IMR-90 (cell line): ENCODE measurements around the gene PTPRU. TPM values are rescaled to one million over a fixed set of nuclear protein-coding genes. Genes with fewer than 3 reads are reported as not detected.

Source experiments
- ATAC-seq: fragments of 200-7000 bp; cut with Tn5 transposase; 2 replicates; pipeline ENCODE4 v1.9.1; 2020; ENCODE audit warnings: low read depth, mild to moderate bottlenecking, moderate library complexity
- BruUV-seq: library from RNA; stranded (reverse); fragments of 400-500 nt; replicated peaks from 2 replicates; lab custom pipeline; 2021; lab: Mats Ljungman, UMichigan
- CTCF ChIA-PET: fragments of 300-600 bp; formaldehyde crosslinking; extraction: SDS; loops from one replicate; lab custom pipeline; 2021; ENCODE audit warnings: antibody characterized with exemption; lab: Yijun Ruan, JAX
- POLR2A ChIA-PET: fragments of 300-600 bp; sonication (Branson Sonifier 250); formaldehyde crosslinking; loops from one replicate; lab custom pipeline; 2022; ENCODE audit warnings: antibody characterized with exemption; ENCODE audit not compliant: unreplicated experiment; lab: Charles Lee
- DNase-seq: peaks from one replicate; pipeline ENCODE4 v3.0.0; 2013
- H2AFZ ChIP-seq: replicated peaks from 2 replicates; pipeline ENCODE3; 2013; ENCODE audit warnings: low read length, mild to moderate bottlenecking; ENCODE audit not compliant: poor library complexity
- H2AK5ac ChIP-seq: 2 replicates; pipeline ENCODE4 v1.6.1; 2013; ENCODE audit warnings: low read depth, low read length, inconsistent platforms
- H2AK9ac ChIP-seq: replicated peaks from 2 replicates; pipeline ENCODE3; 2013; ENCODE audit warnings: mild to moderate bottlenecking, low read depth, low read length, moderate library complexity; ENCODE audit not compliant: poor library complexity
- H2BK120ac ChIP-seq: 2 replicates; pipeline ENCODE4 v1.6.1; 2013; ENCODE audit warnings: low read depth, low read length, inconsistent platforms
- H2BK15ac ChIP-seq: 3 replicates; pipeline ENCODE4 v1.6.1; 2013; ENCODE audit warnings: low read depth, low read length, inconsistent platforms
- H2BK20ac ChIP-seq: 2 replicates; pipeline ENCODE4 v1.6.1; 2013; ENCODE audit warnings: low read depth, mild to moderate bottlenecking, inconsistent platforms, low read length, moderate library complexity
- H2BK5ac ChIP-seq: 2 replicates; pipeline ENCODE4 v1.6.1; 2013; ENCODE audit warnings: mild to moderate bottlenecking, low read depth, low read length, inconsistent platforms; ENCODE audit not compliant: poor library complexity, severe bottlenecking
- H3K14ac ChIP-seq: replicated peaks from 2 replicates; pipeline ENCODE4 v1.6.1; 2013; ENCODE audit warnings: low read depth, low read length, inconsistent platforms
- H3K18ac ChIP-seq: 2 replicates; pipeline ENCODE4 v1.6.1; 2013; ENCODE audit warnings: low read depth, low read length, control low read depth
- H3K23ac ChIP-seq: 2 replicates; pipeline ENCODE4 v1.6.1; 2013; ENCODE audit warnings: low read depth, low read length, inconsistent platforms
- H3K27ac ChIP-seq: 2 replicates; pipeline ENCODE4 v1.5.1; 2013; ENCODE audit warnings: mild to moderate bottlenecking, control low read depth, low read length; ENCODE audit not compliant: insufficient read depth
- H3K27me3 ChIP-seq: 2 replicates; pipeline ENCODE4 v1.6.1; 2013; ENCODE audit warnings: low read length; ENCODE audit not compliant: control insufficient read depth, insufficient read depth
- H3K36me3 ChIP-seq: 2 replicates; pipeline ENCODE4 v1.6.1; 2013; ENCODE audit warnings: low read length, mixed read lengths; ENCODE audit not compliant: control insufficient read depth, insufficient read depth
- H3K4ac ChIP-seq: 2 replicates; pipeline ENCODE4 v1.6.1; 2013; ENCODE audit warnings: low read depth, low read length, inconsistent platforms
- H3K4me1 ChIP-seq: 2 replicates; pipeline ENCODE4 v1.6.1; 2013; ENCODE audit warnings: low read length, mixed read lengths; ENCODE audit not compliant: control insufficient read depth, insufficient read depth
- H3K4me2 ChIP-seq: 2 replicates; pipeline ENCODE4 v1.6.1; 2013; ENCODE audit warnings: low read depth, mild to moderate bottlenecking, control low read depth, low read length, moderate library complexity
- H3K4me3 ChIP-seq: 2 replicates; pipeline ENCODE4 v1.5.1; 2013; ENCODE audit warnings: low read depth, mild to moderate bottlenecking, control low read depth, low read length, moderate library complexity; ENCODE audit not compliant: insufficient read depth
- H3K56ac ChIP-seq: 2 replicates; pipeline ENCODE4 v1.6.1; 2013; ENCODE audit warnings: low read length, inconsistent platforms; ENCODE audit not compliant: insufficient read depth; ENCODE audit errors: extremely low read depth
- H3K79me1 ChIP-seq, 2 experiments: 2 replicates each; pipeline ENCODE4 v1.6.1; 2013; ENCODE audit warnings: low read length in 2 of 2, inconsistent platforms in 1 of 2, low read depth in 1 of 2
- H3K9ac ChIP-seq: 2 replicates; pipeline ENCODE4 v1.6.1; 2013; ENCODE audit warnings: low read depth, low read length, control low read depth
- H3K9me1 ChIP-seq: 2 replicates; pipeline ENCODE4 v1.6.1; 2013; ENCODE audit warnings: low read length, inconsistent platforms; ENCODE audit not compliant: insufficient read depth
- H3K9me3 ChIP-seq: 2 replicates; pipeline ENCODE4 v1.6.1; 2013; ENCODE audit warnings: low read length; ENCODE audit not compliant: control insufficient read depth, insufficient read depth
- H4K20me1 ChIP-seq: 2 replicates; pipeline ENCODE4 v1.6.1; 2013; ENCODE audit warnings: low read length, inconsistent platforms; ENCODE audit not compliant: insufficient read depth
- H4K5ac ChIP-seq: 2 replicates; pipeline ENCODE4 v1.6.1; 2013; ENCODE audit warnings: mild to moderate bottlenecking, low read depth, low read length, control low read depth
- H4K8ac ChIP-seq, 2 experiments: 2 replicates each; pipeline ENCODE4 v1.6.1; 2013; ENCODE audit warnings: low read depth in 2 of 2, low read length in 2 of 2, control low read depth in 1 of 2, inconsistent platforms in 1 of 2
- H4K91ac ChIP-seq: 2 replicates; pipeline ENCODE4 v1.6.1; 2013; ENCODE audit warnings: low read depth, low read length, inconsistent platforms; ENCODE audit not compliant: insufficient read depth
- BHLHE40 ChIP-seq: fragments of 150-350 bp; IDR thresholded peaks from 2 replicates; pipeline ENCODE4 v1.6.1; 2016; ENCODE audit warnings: mild to moderate bottlenecking, low read depth, low read length
- CEBPB ChIP-seq: IDR thresholded peaks from 2 replicates; pipeline ENCODE4 v1.6.1; 2012; ENCODE audit warnings: low read depth, low read length, improper control_type of control experiment
- CHD1 ChIP-seq: IDR thresholded peaks from 2 replicates; pipeline ENCODE4 v1.6.1; 2012; ENCODE audit warnings: low read depth, low read length, improper control_type of control experiment
- CTCF ChIP-seq: conservative IDR thresholded peaks from 2 replicates; pipeline ENCODE4 v1.5.1; 2012; ENCODE audit warnings: mild to moderate bottlenecking, low read depth, low read length, improper control_type of control experiment
- ELK1 ChIP-seq: fragments of 150-350 bp; IDR thresholded peaks from 2 replicates; pipeline ENCODE4 v1.6.1; 2016; ENCODE audit warnings: low read depth, mild to moderate bottlenecking, low read length, moderate library complexity, borderline replicate concordance
- FOS ChIP-seq: fragments of 150-350 bp; IDR thresholded peaks from 2 replicates; pipeline ENCODE4 v1.6.1; 2016; ENCODE audit warnings: low read depth, low read length
- MAFK ChIP-seq: IDR thresholded peaks from 2 replicates; pipeline ENCODE4 v1.6.1; 2012; ENCODE audit warnings: low read depth, low read length, improper control_type of control experiment
- MAZ ChIP-seq: IDR thresholded peaks from 2 replicates; pipeline ENCODE4 v1.6.1; 2012; ENCODE audit warnings: low read depth, mild to moderate bottlenecking, low read length, improper control_type of control experiment, moderate library complexity, borderline replicate concordance
- MXI1 ChIP-seq: IDR thresholded peaks from 2 replicates; pipeline ENCODE4 v1.6.1; 2012; ENCODE audit warnings: low read depth, mild to moderate bottlenecking, low read length, moderate library complexity, borderline replicate concordance
- NFE2L2 ChIP-seq: fragments of 150-350 bp; IDR thresholded peaks from 2 replicates; pipeline ENCODE4 v1.6.1; 2016; ENCODE audit warnings: low read depth, mild to moderate bottlenecking, low read length
- POLR2A ChIP-seq: IDR thresholded peaks from 2 replicates; pipeline ENCODE4 v1.6.1; 2012; ENCODE audit warnings: mild to moderate bottlenecking, low read depth, low read length
- RAD21 ChIP-seq: IDR thresholded peaks from 2 replicates; pipeline ENCODE4 v1.6.1; 2012; ENCODE audit warnings: low read length, improper control_type of control experiment
- RCOR1 ChIP-seq: IDR thresholded peaks from 2 replicates; pipeline ENCODE4 v1.6.1; 2012; ENCODE audit warnings: mild to moderate bottlenecking, low read length, improper control_type of control experiment; ENCODE audit not compliant: insufficient replicate concordance
- SMC3 ChIP-seq: fragments of 150-350 bp; IDR thresholded peaks from 2 replicates; pipeline ENCODE4 v1.6.1; 2016; ENCODE audit warnings: low read depth, mild to moderate bottlenecking, antibody characterized with exemption, low read length, moderate library complexity
- USF2 ChIP-seq: fragments of 150-350 bp; IDR thresholded peaks from 2 replicates; pipeline ENCODE4 v1.6.1; 2017; ENCODE audit warnings: mild to moderate bottlenecking, antibody characterized with exemption, low read length, low read depth
- WGBS, 2 experiments: methylation state at CpG; one replicate each; pipeline versions ENCODE4 v1.1.5 to v1.1.7; 2013; ENCODE audit warnings: missing lambda C conversion rate in 2 of 2; ENCODE audit not compliant: insufficient read length in 1 of 2; ENCODE audit errors: extremely low coverage in 2 of 2; 5-methylcytosine and 5-hydroxymethylcytosine counted together
- dilution Hi-C: fragments of 300-500 bp; cut with HindIII; formaldehyde crosslinking; loops from one replicate; pipeline ENCODE4 v1.14.3; 2018; ENCODE audit warnings: low sequenced_read_pairs; ENCODE audit not compliant: unreplicated experiment
- in situ Hi-C: fragments of 300-500 bp; cut with MboI; formaldehyde crosslinking; loops from 3 replicates; pipeline ENCODE4 v1.14.3; 2019; ENCODE audit warnings: low sequenced_read_pairs, inconsistent platforms, mixed read lengths
- intact Hi-C: fragments of 100-400 bp; cut with micrococcal nuclease; formaldehyde crosslinking; loops from 2 replicates; pipeline ENCODE4 v1.10.0; 2022
- polyA plus RNA-seq, 3 experiments: library from polyadenylated mRNA; depleted of rRNA; stranded (reverse); fragments of >200 nt; gene quantifications; 2 replicates each; pipeline ENCODE4 v1.2.3, GENCODE V29; 2012; ENCODE audit warnings: low replicate concordance in 1 of 3
- total RNA-seq: library from RNA; depleted of rRNA; stranded (reverse); fragments of >200 nt; gene quantifications from 2 replicates; pipeline ENCODE4 v1.2.3, GENCODE V29; 2012

The PTPRU gene
- total and polyA plus RNA-seq, 2 of the 4 experiments (the other 2 are of a cell fraction), result 7.0 to 10.7 TPM

- Histone ChIP-seq H2BK15ac (no peak overlapping the region), H4K20me1 (no peaks in the 10 kb centered on the region), H4K91ac (no peak overlapping the region), H3K27me3 (no peaks in the 10 kb centered on the region), H4K5ac (no peak overlapping the region), H2AK9ac (no peak overlapping the region), H3K23ac (no peak overlapping the region), H3K79me1 (no peaks in the 10 kb centered on the region), H3K18ac (no peak overlapping the region), H3K9me3 (no peaks in the 10 kb centered on the region), H3K9me1 (no peaks in the 10 kb centered on the region), H3K9ac (no peak overlapping the region), H3K56ac (no peak overlapping the region), H2AK5ac (no peak overlapping the region), H2BK5ac (no peak overlapping the region), H3K4me1 (no peaks in the 10 kb centered on the region), H2BK120ac (no peak overlapping the region), H3K4me2 (no peak overlapping the region), H3K4ac (no peak overlapping the region), H3K27ac (no peak overlapping the region), H4K8ac (no peak overlapping the region), H2AFZ (no peak overlapping the region), H3K14ac (no peak overlapping the region), H3K36me3 (peaks cover 8% of the 10 kb centered on the region; the same call in 1 of the 2 replicates), H2BK20ac (no peak overlapping the region), H3K4me3 (no peak overlapping the region)
- ATAC-seq (no peak), DNase-seq (no peak)
- intact Hi-C loops (no loop called here), in situ Hi-C loops (no loop called here), dilution Hi-C loops (no loop called here)
- no TSS peak for BruUV-seq
- 93% methylated on average over 6 of the region's 28 CpGs; no CpG with 5 or more reads in 1 of the 2 experiments for WGBS, 2 experiments
- ChIA-PET POLR2A (no interaction called here), CTCF (no interaction called here)
- TF ChIP-seq NFE2L2, result no peak
- TF ChIP-seq RAD21, result no peak
- TF ChIP-seq CHD1, result no peak
- no peak for TF ChIP-seq MXI1
- no peak for TF ChIP-seq CEBPB
- no peak for TF ChIP-seq CTCF
- no peak for TF ChIP-seq MAFK
- TF ChIP-seq ELK1, result no peak
- no peak for TF ChIP-seq SMC3
- TF ChIP-seq MAZ, result no peak
- no peak for TF ChIP-seq RCOR1
- TF ChIP-seq POLR2A, result no peak
- TF ChIP-seq USF2, result no peak
- no peak for TF ChIP-seq BHLHE40
- no peak for TF ChIP-seq FOS
These were observed 67.1 kb downstream of the PTPRU start for GRCh38 chr1:29303201-29304024.
